SU-DHL-6 (cell line): Measurements from ENCODE around the gene FOXP4.

Experiments used
- H2AFZ ChIP-seq: fragments of 200-600 bp; sonication (generic); 2 replicates; pipeline ENCODE4 v1.6.1; 2014; ENCODE audit warnings: low read depth, mild to moderate bottlenecking, moderate library complexity, mixed read lengths, antibody characterized with exemption, low read length; ENCODE audit not compliant: severe bottlenecking
- H3F3A ChIP-seq: fragments of 200-600 bp; shearing (Covaris generic); 2 replicates; pipeline ENCODE4 v1.6.0; 2016; ENCODE audit warnings: antibody characterized with exemption, mild to moderate bottlenecking; ENCODE audit not compliant: insufficient read depth
- H3K27ac ChIP-seq: fragments of 200-600 bp; sonication (generic); 2 replicates; pipeline ENCODE4 v1.5.1; 2016; ENCODE audit warnings: low read depth, mild to moderate bottlenecking, low read length, moderate library complexity, mixed read lengths
- H3K27me3 ChIP-seq: fragments of 200-600 bp; sonication (generic), shearing (Covaris generic); 2 replicates; pipeline ENCODE4 v1.6.0; 2014; ENCODE audit warnings: mild to moderate bottlenecking, low read length
- H3K36me3 ChIP-seq: fragments of 200-600 bp; sonication (generic); 2 replicates; pipeline ENCODE4 v1.6.1; 2014; ENCODE audit warnings: mild to moderate bottlenecking, low read length, mixed read lengths
- H3K4me2 ChIP-seq: fragments of 300-600, 200-600 bp; shearing (Covaris generic), sonication (generic); 2 replicates; pipeline ENCODE4 v1.6.0; 2014; ENCODE audit warnings: low read length, low read depth, mild to moderate bottlenecking; ENCODE audit not compliant: poor library complexity, severe bottlenecking
- H3K4me3 ChIP-seq: fragments of 200-600 bp; sonication (generic); 2 replicates; pipeline ENCODE4 v1.5.1; 2014; ENCODE audit warnings: antibody characterized with exemption, low read length, mild to moderate bottlenecking, mixed read lengths; ENCODE audit not compliant: insufficient read depth, poor library complexity, severe bottlenecking
- H3K79me2 ChIP-seq: fragments of 200-600 bp; sonication (generic); 2 replicates; pipeline ENCODE4 v1.6.1; 2014; ENCODE audit warnings: mild to moderate bottlenecking, low read length, moderate library complexity; ENCODE audit not compliant: insufficient read depth
- H3K9ac ChIP-seq: fragments of 200-600 bp; sonication (generic); 2 replicates; pipeline ENCODE4 v1.7.0; 2014; ENCODE audit warnings: mild to moderate bottlenecking, low read length
- H3K9me2 ChIP-seq: fragments of 200-600 bp; sonication (generic); replicated peaks from 2 replicates; pipeline ENCODE4 v1.6.1; 2014; ENCODE audit warnings: low read length; ENCODE audit not compliant: insufficient read depth
- H3K9me3 ChIP-seq: fragments of 200-600 bp; sonication (generic); 2 replicates; pipeline ENCODE4 v1.6.1; 2014; ENCODE audit warnings: low read length, mixed read lengths; ENCODE audit not compliant: insufficient read depth
- H4K20me1 ChIP-seq: fragments of 200-600 bp; sonication (generic); 2 replicates; pipeline ENCODE4 v1.6.1; 2014; ENCODE audit warnings: low read depth, mild to moderate bottlenecking, antibody characterized with exemption, low read length, moderate library complexity, mixed read lengths
- EZH2phosphoT487 ChIP-seq: fragments of 200-600 bp; sonication (generic), shearing (Covaris generic); conservative IDR thresholded peaks from 2 replicates; pipeline ENCODE4 v1.6.1; 2018; ENCODE audit warnings: mild to moderate bottlenecking, antibody characterized with exemption, low read length, moderate library complexity, mixed read lengths
- TF ChIP-seq, protein P1 (sequence below): fragments of 200-600 bp; sonication (generic); IDR thresholded peaks from one replicate; pipeline ENCODE4 v1.5.1; 2017; ENCODE audit warnings: antibody characterized with exemption, mild to moderate bottlenecking, low read length, moderate library complexity; ENCODE audit not compliant: insufficient read depth, poor library complexity, severe bottlenecking

FOXP4 gene

DNA sequence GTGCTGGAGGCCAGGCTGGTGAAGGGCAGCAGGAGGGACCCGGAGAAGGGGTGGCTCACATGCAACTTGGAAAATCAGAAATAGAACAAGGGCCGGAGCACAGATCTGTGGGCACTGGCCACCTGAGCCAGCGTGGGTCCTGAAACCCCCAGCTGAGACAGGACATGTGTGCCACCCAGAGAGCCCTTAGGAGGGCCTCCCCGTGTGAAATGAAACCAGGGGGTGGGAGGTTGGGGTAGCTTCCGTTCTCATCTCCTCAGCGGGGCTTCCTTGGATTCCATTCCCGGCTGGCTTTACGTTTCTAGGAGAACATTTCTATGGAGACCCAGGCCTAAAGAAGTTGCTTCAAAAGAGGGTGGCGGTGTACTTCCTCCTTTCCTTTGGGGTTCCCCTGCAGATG, 5.7 kb downstream of the FOXP4 start:
- H3K9me3 ChIP-seq = no peaks in the 10 kb centered on the region
- no peak overlapping the region for H3K4me3 ChIP-seq
- no peaks in the 10 kb centered on the region for H3F3A ChIP-seq
- no peak overlapping the region for H2AFZ ChIP-seq
- H4K20me1 ChIP-seq = no peaks in the 10 kb centered on the region; the same call in 1 of the 2 replicates
- H3K9ac ChIP-seq = no peak overlapping the region
- H3K9me2 ChIP-seq = no peaks in the 10 kb centered on the region
- peaks cover 14% of the 10 kb centered on the region; the same call in 1 of the 2 replicates for H3K79me2 ChIP-seq
- TF ChIP-seq, protein P1, sequence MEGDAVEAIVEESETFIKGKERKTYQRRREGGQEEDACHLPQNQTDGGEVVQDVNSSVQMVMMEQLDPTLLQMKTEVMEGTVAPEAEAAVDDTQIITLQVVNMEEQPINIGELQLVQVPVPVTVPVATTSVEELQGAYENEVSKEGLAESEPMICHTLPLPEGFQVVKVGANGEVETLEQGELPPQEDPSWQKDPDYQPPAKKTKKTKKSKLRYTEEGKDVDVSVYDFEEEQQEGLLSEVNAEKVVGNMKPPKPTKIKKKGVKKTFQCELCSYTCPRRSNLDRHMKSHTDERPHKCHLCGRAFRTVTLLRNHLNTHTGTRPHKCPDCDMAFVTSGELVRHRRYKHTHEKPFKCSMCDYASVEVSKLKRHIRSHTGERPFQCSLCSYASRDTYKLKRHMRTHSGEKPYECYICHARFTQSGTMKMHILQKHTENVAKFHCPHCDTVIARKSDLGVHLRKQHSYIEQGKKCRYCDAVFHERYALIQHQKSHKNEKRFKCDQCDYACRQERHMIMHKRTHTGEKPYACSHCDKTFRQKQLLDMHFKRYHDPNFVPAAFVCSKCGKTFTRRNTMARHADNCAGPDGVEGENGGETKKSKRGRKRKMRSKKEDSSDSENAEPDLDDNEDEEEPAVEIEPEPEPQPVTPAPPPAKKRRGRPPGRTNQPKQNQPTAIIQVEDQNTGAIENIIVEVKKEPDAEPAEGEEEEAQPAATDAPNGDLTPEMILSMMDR = no peak
- TF ChIP-seq EZH2phosphoT487 = no peak
- H3K4me2 ChIP-seq = no peak overlapping the region
- H3K27me3 ChIP-seq = no peaks in the 10 kb centered on the region
- no peaks in the 10 kb centered on the region for H3K36me3 ChIP-seq
- no peak overlapping the region for H3K27ac ChIP-seq

DNA sequence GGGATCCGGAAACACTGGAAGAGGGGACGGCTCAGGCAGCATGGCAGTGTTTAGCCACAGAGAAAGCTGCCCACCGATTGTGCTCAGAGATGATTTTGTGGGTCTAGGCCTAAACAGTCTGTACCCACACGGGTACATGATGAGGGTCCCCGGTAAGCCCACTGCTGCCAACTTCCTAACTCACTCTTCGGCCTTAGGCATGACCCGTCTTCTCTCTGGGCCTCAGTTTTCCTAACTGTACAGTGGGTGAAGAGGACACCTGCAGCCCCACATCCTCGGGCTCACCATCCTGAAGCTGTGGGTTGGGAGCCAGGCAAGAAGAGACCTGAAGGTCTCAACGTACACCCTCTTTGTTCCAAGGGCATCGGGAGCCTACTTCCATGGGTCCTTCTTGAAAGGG, 6.5 kb downstream of the FOXP4 start:
- no peaks in the 10 kb centered on the region for H3F3A ChIP-seq
- H3K27ac ChIP-seq = no peak overlapping the region
- no peaks in the 10 kb centered on the region for H3K9me3 ChIP-seq
- no peaks in the 10 kb centered on the region for H3K27me3 ChIP-seq
- no peaks in the 10 kb centered on the region for H3K36me3 ChIP-seq
- no peak for TF ChIP-seq EZH2phosphoT487
- TF ChIP-seq, protein P1 = no peak
- no peaks in the 10 kb centered on the region for H3K9me2 ChIP-seq
- H3K79me2 ChIP-seq = peaks cover 7% of the 10 kb centered on the region; the same call in 1 of the 2 replicates
- H3K4me2 ChIP-seq = no peak overlapping the region
- H4K20me1 ChIP-seq = no peaks in the 10 kb centered on the region; the same call in 1 of the 2 replicates
- H3K9ac ChIP-seq = no peak overlapping the region
- no peak overlapping the region for H3K4me3 ChIP-seq
- no peak overlapping the region for H2AFZ ChIP-seq

DNA sequence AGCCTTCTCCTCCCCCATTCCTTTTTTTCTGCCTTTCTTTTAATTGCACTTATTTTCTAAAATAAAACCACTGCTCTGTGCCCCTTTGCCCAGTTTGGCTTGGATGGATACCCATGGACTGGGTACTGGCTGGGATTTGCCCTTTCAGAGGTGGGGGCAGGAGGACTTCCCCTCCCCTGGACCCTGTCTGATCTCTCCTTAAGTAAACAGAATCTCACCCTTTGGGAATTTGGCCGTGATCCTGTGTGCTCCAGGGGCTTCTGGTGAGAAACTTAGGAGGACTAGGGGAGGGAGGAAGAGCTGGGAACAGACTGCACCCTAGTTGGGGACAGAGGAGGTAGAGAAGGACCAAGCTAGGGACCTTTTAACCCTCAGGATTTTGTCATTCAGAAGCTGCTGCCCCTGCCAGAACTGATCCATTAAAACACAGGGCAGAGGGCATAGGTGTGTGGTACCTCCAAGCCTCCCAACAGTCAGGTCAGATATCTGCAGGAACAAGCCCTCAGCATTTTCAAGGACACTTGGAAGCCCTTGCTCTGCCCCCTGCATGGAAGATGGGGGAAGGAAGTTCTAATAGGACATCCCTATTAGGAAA, 7.3 kb downstream of the FOXP4 start:
- TF ChIP-seq, protein P1 = no peak
- TF ChIP-seq EZH2phosphoT487 = no peak
- Histone ChIP-seq H3K27ac (no peak overlapping the region), H3K9me2 (no peaks in the 10 kb centered on the region), H3K79me2 (no peaks in the 10 kb centered on the region), H3K27me3 (no peaks in the 10 kb centered on the region), H3K4me2 (no peak overlapping the region), H3K9ac (no peak overlapping the region), H2AFZ (no peak overlapping the region), H3F3A (no peaks in the 10 kb centered on the region), H3K36me3 (no peaks in the 10 kb centered on the region), H3K4me3 (no peak overlapping the region), H3K9me3 (no peaks in the 10 kb centered on the region), H4K20me1 (no peaks in the 10 kb centered on the region; the same call in 1 of the 2 replicates)
